Measurements from ENCODE around the gene CCDC192. TPM values are rescaled to one million over a fixed set of nuclear protein-coding genes. Genes with fewer than 3 reads are reported as not detected.

Gene CCDC192, protein sequence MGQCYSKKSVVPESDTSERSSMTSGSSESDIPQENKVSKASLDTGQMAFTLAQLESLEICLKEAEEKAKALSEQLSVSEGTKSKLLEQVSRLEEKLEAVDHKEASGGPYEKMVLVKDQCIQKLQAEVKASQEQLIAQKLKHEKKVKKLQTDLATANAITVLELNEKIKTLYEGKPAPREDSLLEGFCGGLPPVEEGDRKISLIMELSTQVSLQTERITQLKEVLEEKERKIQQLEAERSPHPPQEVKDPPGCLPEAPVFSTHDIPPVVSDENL
- 1 to 10 TPM in 1 of 4 donors, under 1 TPM in 2, not detected in 1; 0.94 to 2.6 (median 0.94) TPM for total RNA-seq

DNA sequence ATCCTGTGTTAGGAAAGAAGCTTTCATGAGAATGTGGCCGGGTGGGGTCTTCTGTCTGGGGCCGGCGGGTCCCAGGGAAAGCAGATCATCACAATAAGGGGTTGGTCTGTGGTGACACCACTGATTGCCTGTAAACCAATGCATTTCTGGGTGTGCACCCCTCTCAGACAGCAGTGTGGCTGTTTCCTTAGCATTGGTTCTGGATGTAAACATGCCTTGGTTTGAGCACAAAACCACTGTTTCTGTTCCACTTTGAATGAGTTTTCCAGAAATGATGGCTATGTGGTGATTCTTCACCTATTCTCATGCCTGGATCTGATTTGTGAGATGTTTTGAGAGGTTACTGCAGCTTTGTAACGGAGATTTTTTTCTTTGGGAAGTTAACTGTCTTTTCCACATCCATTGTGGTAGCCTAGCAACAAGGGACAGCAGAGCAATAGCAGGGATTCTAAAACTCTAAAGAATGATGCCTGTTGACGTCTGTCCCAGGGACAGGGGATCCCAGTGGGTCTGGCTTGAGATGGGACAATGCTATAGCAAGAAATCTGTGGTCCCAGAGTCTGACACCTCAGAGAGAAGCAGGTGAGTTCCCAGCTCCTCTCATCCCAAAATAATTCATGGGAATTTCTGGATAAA, at the start of gene CCDC192:
CCDC192 (plus strand) TSS at position 466 of the 636 bp plus-strand sequence; CDS start at position 521, 55 bp downstream.
- Histone ChIP-seq H3K27me3 (no peaks in the 10 kb centered on the region), H3K9me3 (no peaks in the 10 kb centered on the region), H3K4me1 (peaks cover 5 to 51% (median 18%) of the 10 kb centered on the region in 3 donors), H3K4me3 (no peak within 1 kb of the TSS), H3K27ac (peak within 1 kb of the TSS; percentile 35 to 79 (median 63)), H3K36me3 (no peaks in the 10 kb centered on the region)
- TF ChIP-seq POLR2A (IDR thresholded peaks at IDR 0.05) (no peak), EP300 (IDR thresholded peaks at IDR 0.05) (no peak), POLR2AphosphoS5 (IDR thresholded peaks at IDR 0.05) (no peak)
- TF ChIP-seq, protein P1, sequence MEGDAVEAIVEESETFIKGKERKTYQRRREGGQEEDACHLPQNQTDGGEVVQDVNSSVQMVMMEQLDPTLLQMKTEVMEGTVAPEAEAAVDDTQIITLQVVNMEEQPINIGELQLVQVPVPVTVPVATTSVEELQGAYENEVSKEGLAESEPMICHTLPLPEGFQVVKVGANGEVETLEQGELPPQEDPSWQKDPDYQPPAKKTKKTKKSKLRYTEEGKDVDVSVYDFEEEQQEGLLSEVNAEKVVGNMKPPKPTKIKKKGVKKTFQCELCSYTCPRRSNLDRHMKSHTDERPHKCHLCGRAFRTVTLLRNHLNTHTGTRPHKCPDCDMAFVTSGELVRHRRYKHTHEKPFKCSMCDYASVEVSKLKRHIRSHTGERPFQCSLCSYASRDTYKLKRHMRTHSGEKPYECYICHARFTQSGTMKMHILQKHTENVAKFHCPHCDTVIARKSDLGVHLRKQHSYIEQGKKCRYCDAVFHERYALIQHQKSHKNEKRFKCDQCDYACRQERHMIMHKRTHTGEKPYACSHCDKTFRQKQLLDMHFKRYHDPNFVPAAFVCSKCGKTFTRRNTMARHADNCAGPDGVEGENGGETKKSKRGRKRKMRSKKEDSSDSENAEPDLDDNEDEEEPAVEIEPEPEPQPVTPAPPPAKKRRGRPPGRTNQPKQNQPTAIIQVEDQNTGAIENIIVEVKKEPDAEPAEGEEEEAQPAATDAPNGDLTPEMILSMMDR (IDR thresholded peaks at IDR 0.05), result no peak
- ATAC-seq, result no peak
- 59 to 96% methylated on average over 3 to 5 of the region's 5 CpGs for WGBS, 2 donors (ENCODE audit: low coverage in 1 of 2)

GRCh38 chr5:127656825-127657224, 46.4 kb upstream of the CCDC192 start:
- Histone ChIP-seq H3K4me1 (peaks cover 0 to 20% (median 0%) of the 10 kb centered on the region in 3 donors), H3K27me3 (no peaks in the 10 kb centered on the region), H3K4me3 (no peak overlapping the region), H3K9me3 (no peaks in the 10 kb centered on the region), H3K27ac (no peak overlapping the region), H3K36me3 (no peaks in the 10 kb centered on the region)
- no peak for TF ChIP-seq POLR2AphosphoS5 (IDR thresholded peaks at IDR 0.05)
- TF ChIP-seq EP300 (IDR thresholded peaks at IDR 0.05), result no peak
- no peak for TF ChIP-seq POLR2A (IDR thresholded peaks at IDR 0.05)
- TF ChIP-seq, protein P1 (IDR thresholded peaks at IDR 0.05), result no peak
- ATAC-seq, result no peak
- WGBS, 2 donors (ENCODE audit: low coverage in 1 of 2), result 81 to 95% methylated on average over 4 to 6 of the region's 6 CpGs

GRCh38 chr5:127660047-127660733, 43.0 kb upstream of the CCDC192 start:
- TF ChIP-seq POLR2A (IDR thresholded peaks at IDR 0.05) (no peak), EP300 (IDR thresholded peaks at IDR 0.05) (no peak), POLR2AphosphoS5 (IDR thresholded peaks at IDR 0.05) (no peak)
- TF ChIP-seq, protein P1 (IDR thresholded peaks at IDR 0.05), result no peak
- Histone ChIP-seq H3K4me3 (no peak overlapping the region), H3K27me3 (no peaks in the 10 kb centered on the region), H3K9me3 (no peaks in the 10 kb centered on the region), H3K4me1 (peaks cover 0 to 51% (median 5%) of the 10 kb centered on the region in 3 donors), H3K27ac (peak overlapping the region; percentile 47 to 71 (median 66)), H3K36me3 (no peaks in the 10 kb centered on the region)
- WGBS, 2 donors (ENCODE audit: low coverage in 1 of 2), result 39 to 51% methylated on average over 3 of the region's 3 CpGs
- ATAC-seq, result no peak

DNA sequence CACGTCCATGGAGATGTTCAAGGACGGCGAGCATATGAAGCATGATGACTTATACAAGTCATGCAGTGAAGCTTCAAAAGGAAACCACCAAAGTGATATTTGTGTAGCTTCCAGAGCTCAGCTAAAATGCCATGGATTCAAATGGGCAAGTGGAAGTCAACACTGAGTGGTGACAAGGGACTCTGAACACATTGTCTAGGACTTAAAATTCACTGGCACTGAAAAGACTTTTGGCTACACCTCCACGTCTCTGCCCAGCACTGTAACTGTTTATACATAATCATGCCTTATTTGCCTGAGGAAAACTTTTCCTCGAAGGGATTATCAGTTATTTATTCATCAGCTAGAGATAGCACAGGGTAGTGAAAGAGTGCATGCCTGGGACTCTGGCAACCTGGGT, 39.1 kb upstream of the CCDC192 start:
- no peak for ATAC-seq
- no peak overlapping the region for H3K4me3 ChIP-seq
- WGBS, 2 donors (ENCODE audit: low coverage in 1 of 2), result 65 to 66% methylated on average over 5 of the region's 5 CpGs
- no peak for TF ChIP-seq POLR2AphosphoS5 (IDR thresholded peaks at IDR 0.05)
- TF ChIP-seq POLR2A (IDR thresholded peaks at IDR 0.05), result no peak
- TF ChIP-seq, protein P1 (IDR thresholded peaks at IDR 0.05), result no peak
- no peak for TF ChIP-seq EP300 (IDR thresholded peaks at IDR 0.05)
- peak overlapping the region in 3 of 4 donors; percentile 44 to 73 (median 71) for H3K27ac ChIP-seq
- H3K9me3 ChIP-seq, result no peaks in the 10 kb centered on the region
- no peaks in the 10 kb centered on the region for H3K36me3 ChIP-seq
- no peaks in the 10 kb centered on the region for H3K27me3 ChIP-seq
- peaks cover 0 to 87% (median 14%) of the 10 kb centered on the region in 3 donors for H3K4me1 ChIP-seq
